Superior temporal gyrus (tissue), 1 donor: ENCODE measurements around the gene GRHL3.
A peak's percentile ranks its signal among the peaks of the same experiment; 100 is the strongest.

Source experiments
- DNase-seq: peaks from one replicate; pipeline ENCODE4 v3.0.0-alpha.2; 2016; ENCODE audit errors: extremely low spot score

Gene GRHL3

GRCh38 chr1:24393892-24394291, 74.7 kb downstream of the GRHL3 start:
- peak; percentile 28 for DNase-seq

GRCh38 chr1:24400065-24400464, 80.9 kb downstream of the GRHL3 start:
- no peak for DNase-seq

DNA sequence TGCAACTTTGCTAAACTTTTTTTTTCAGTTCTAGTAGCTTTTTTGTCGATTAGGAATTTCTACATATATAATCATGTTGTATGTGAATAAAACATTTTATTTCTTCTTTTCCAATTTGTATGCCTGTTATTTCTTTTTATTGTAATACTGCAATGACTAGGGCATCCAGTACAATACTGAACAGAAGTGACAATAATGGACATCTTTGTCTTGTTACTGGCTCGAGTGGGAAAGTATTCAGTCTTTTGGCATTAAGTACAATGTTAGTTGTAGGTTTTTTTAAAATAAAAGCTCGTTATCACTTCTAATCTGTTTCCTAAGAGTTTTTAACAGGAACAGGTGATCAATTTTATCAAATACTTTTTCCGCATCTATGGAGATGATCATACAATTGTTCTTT, 84.6 kb downstream of the GRHL3 start:
- DNase-seq: peak; percentile 82
